HEK293 (cell line): ENCODE results near the gene FAM24B.

Experiments used
- ZNF776 ChIP-seq: fragments of 450-650 bp; formaldehyde crosslinking; IDR thresholded peaks from 2 replicates; pipeline ENCODE4 v1.5.0; 2017; ENCODE audit warnings: missing biosample characterization, missing genetic modification characterization, borderline replicate concordance
- TF ChIP-seq, protein P1 (sequence below): fragments of 450-650 bp; formaldehyde crosslinking; IDR thresholded peaks from 2 replicates; pipeline ENCODE4 v1.5.1; 2016; ENCODE audit warnings: missing biosample characterization, missing genetic modification characterization

DNA sequence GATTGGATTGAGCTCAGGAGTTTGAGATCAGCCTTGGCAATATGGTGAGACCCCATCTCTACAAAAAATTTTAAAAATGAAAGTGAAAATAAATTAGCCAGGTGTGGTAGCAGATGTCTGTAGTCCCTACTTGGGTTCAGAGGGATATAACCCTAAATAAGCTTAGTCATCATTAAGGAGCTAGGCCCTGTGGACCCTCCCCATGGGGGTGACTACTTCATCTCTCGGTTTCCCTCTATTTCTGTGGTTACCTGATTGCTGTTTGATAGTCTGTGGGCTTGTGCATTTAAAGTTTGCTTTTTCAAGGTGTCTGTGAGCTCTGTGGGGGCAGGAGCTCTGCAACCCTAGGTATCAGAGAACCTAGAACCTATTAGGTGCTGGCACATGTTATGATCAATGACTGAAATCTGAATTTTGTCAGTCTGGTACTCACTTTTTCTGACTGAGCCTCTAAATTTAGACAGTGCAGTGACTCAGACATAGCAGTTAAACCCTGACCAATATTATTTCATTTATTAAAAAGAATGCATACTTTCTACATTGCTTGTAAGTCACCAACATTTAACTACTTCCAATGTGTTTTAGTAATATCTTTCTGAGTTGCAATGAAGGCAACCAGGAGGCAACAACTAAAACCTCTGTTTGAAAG, 25.6 kb downstream of the FAM24B start:
- TF ChIP-seq, protein P1, sequence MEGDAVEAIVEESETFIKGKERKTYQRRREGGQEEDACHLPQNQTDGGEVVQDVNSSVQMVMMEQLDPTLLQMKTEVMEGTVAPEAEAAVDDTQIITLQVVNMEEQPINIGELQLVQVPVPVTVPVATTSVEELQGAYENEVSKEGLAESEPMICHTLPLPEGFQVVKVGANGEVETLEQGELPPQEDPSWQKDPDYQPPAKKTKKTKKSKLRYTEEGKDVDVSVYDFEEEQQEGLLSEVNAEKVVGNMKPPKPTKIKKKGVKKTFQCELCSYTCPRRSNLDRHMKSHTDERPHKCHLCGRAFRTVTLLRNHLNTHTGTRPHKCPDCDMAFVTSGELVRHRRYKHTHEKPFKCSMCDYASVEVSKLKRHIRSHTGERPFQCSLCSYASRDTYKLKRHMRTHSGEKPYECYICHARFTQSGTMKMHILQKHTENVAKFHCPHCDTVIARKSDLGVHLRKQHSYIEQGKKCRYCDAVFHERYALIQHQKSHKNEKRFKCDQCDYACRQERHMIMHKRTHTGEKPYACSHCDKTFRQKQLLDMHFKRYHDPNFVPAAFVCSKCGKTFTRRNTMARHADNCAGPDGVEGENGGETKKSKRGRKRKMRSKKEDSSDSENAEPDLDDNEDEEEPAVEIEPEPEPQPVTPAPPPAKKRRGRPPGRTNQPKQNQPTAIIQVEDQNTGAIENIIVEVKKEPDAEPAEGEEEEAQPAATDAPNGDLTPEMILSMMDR (tag by site-specific recombination): no peak
- no peak for TF ChIP-seq ZNF776 (tag by site-specific recombination)
